ENCODE measurements around the gene MAGOHB.

- TF ChIP-seq CTCF (IDR thresholded peaks at IDR 0.05) (no peak), POLR2A (IDR thresholded peaks at IDR 0.05) (no peak)
Measured at GRCh38 chr12:10563966-10564365, 49.4 kb downstream of the MAGOHB start.
